HAP-1 (cell line): ENCODE results near the gene SEPTIN12.
A peak's percentile ranks its signal among the peaks of the same experiment; 100 is the strongest.
"Not testable (repeated sequence)": the region's sequence is repeated elsewhere in the genome, so short reads cannot be mapped to it uniquely, and the experiment has no call there.

Source experiments
- DNase-seq, 2 experiments: peaks; one replicate each; pipeline ENCODE4 v3.0.0-alpha.2; 2016 to 2020; ENCODE audit warnings: low spot score in 2 of 2
- H3K27me3 ChIP-seq: fragments of 250-450 bp; sonication (Bioruptor Pico); 2 replicates; pipeline ENCODE4 v1.5.1; 2020; ENCODE audit warnings: low read depth, mild to moderate bottlenecking, moderate library complexity
- H3K36me3 ChIP-seq: fragments of 250-450 bp; sonication (Bioruptor Pico); replicated peaks from 2 replicates; pipeline ENCODE4 v1.5.1; 2020; ENCODE audit warnings: mild to moderate bottlenecking
- H3K4me1 ChIP-seq: fragments of 250-450 bp; sonication (Bioruptor Pico); 2 replicates; pipeline ENCODE4 v1.5.1; 2020; ENCODE audit warnings: mild to moderate bottlenecking
- H3K4me3 ChIP-seq: fragments of 250-450 bp; sonication (Bioruptor Pico); 2 replicates; pipeline ENCODE4 v1.5.1; 2020; ENCODE audit warnings: mild to moderate bottlenecking, moderate library complexity
- H3K9me3 ChIP-seq: fragments of 250-450 bp; sonication (Bioruptor Pico); 2 replicates; pipeline ENCODE4 v1.5.1; 2020; ENCODE audit warnings: mild to moderate bottlenecking, moderate library complexity
- in situ Hi-C: fragments of 300-500 bp; cut with MboI; formaldehyde crosslinking; loops from 3 replicates; pipeline ENCODE4 v1.14.3; 2020; ENCODE audit warnings: low sequenced_read_pairs, inconsistent platforms, mixed read lengths

SEPTIN12 gene

DNA sequence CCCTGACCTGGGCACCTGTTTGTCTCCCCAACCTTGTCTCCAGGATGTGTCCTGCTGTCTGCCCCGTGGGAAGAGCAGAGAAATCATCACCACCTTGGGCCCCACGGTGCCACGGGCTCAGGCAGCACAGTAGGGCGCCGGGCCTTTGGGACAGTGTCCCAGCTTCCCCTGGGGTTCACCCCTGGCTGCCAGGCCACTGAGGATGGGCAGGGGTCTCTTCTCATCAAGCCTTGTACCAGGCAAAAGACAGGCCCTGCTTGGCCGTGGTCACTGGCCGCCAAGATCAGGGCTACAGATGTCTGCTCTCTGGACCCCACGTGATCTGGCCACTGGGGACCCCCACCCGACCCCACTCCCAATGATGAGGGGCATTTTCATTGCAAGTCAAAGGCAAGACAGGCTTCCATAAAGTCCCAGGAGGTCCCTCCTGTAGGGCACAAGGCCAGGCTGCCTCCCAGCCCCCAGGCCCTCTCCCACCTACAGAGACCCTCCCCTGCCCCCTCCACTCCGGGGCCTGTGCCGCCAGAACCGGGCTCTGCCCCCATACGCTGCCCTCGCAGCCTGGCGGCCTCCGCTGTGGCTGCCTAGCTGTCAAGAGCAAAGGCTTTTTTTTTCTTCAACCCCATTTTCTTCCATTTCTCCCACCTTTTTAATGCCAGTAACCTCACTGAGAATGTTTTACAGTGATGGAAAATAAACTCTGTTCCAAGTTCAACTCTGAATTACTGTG is 39.3 kb downstream of the SEPTIN12 start:
- no peaks in the 10 kb centered on the region for H3K27me3 ChIP-seq
- in situ Hi-C loops, result no loop called here
- H3K4me1 ChIP-seq, result no peaks in the 10 kb centered on the region
- no peaks in the 10 kb centered on the region for H3K9me3 ChIP-seq
- no peak overlapping the region for H3K4me3 ChIP-seq
- no peak for DNase-seq
- H3K36me3 ChIP-seq, result peaks cover 28% of the 10 kb centered on the region

GRCh38 chr16:4747906-4748681 is 40.1 kb downstream of the SEPTIN12 start:
- Histone ChIP-seq H3K27me3 (no peaks in the 10 kb centered on the region), H3K4me3 (no peak overlapping the region), H3K36me3 (peaks cover 22% of the 10 kb centered on the region), H3K9me3 (no peaks in the 10 kb centered on the region), H3K4me1 (no peaks in the 10 kb centered on the region)
- in situ Hi-C loops, result no loop called here
- DNase-seq, result no peak

GRCh38 chr16:4746991-4747574 is 41.1 kb downstream of the SEPTIN12 start:
- no peaks in the 10 kb centered on the region for H3K9me3 ChIP-seq
- H3K4me3 ChIP-seq, result no peak overlapping the region
- peaks cover 12% of the 10 kb centered on the region for H3K36me3 ChIP-seq
- in situ Hi-C loops, result no loop called here
- no peak for DNase-seq
- H3K27me3 ChIP-seq, result no peaks in the 10 kb centered on the region
- no peaks in the 10 kb centered on the region for H3K4me1 ChIP-seq

DNA sequence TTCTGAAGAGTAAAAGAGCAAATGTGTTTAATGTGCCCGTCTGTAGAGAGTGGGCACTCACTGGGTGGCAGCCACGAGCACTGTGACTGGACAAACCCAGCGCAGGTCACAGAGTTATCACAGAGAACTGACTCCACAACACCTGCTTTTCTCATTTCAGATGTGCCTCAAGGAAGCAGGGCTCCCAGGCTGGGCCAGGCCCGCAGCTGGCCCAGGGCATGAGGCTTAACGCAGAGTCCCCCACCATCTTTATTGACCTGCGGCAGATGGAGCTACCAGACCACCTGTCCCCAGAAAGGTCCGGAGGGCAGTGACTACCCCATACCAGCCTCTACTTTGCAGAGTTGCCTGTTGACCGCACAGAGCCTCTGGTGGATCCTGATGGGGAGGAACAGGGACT is 41.9 kb downstream of the SEPTIN12 start:
- no peaks in the 10 kb centered on the region for H3K9me3 ChIP-seq
- H3K4me3 ChIP-seq, result no peak overlapping the region
- H3K4me1 ChIP-seq, result no peaks in the 10 kb centered on the region
- peaks cover 5% of the 10 kb centered on the region; the same call in 1 of the 2 replicates for H3K36me3 ChIP-seq
- H3K27me3 ChIP-seq, result no peaks in the 10 kb centered on the region
- no peak for DNase-seq
- in situ Hi-C loops, result no loop called here

DNA sequence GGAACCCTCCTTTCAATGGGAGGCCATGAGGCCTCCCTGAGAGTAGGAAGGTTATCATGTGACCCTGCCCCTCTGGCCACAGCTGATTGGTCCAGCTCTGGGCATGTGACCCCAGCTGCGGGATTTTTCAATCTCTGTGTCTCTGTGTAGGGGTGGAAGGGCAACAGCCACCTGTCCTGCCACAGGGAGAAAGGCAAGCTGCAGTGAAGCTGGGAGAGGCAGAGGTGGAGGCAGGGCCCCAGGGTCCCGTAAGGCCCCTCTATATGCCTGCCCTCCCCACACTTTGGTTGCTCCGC is 42.9 kb downstream of the SEPTIN12 start:
- in situ Hi-C loops, result no loop called here
- Histone ChIP-seq H3K4me1 (no peaks in the 10 kb centered on the region), H3K27me3 (no peaks in the 10 kb centered on the region), H3K4me3 (no peak overlapping the region), H3K36me3 (no peaks in the 10 kb centered on the region; the same call in 1 of the 2 replicates), H3K9me3 (no peaks in the 10 kb centered on the region)
- peak in 1 of 2 experiments; percentile 36 for DNase-seq

DNA sequence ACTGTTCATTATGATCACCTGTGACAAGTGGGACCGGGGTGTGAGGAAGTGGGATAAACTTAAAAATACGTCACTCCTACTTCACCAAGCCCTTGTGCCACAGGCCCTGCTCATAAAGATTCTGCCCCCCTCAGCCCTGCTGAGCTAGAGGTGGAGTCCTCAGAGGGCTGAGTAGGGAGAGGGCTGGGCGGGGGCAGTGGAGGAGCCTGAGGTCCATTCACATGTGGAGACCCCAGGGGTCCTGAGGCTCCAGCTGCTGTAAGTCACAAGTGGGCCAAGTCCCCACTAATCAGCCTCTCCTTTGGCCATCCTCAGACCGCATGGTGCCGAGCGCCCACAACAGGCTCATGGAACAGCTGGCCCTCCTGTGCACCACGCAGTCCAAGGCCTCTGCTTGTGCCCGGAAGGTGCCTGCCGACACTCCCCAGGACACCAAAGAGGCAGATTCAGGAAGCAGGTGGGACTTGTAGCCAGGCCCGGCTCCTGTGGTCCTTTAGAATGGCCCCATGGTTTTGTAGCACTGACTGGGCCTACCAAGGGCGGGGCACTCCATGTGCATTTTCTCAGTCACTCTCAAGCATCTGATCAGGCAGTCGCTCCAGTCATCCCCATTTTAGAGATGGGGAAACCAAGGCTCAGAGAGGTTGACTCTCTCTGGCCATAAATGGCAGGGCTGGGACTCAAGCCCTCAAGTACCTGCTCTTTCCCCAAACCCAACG is 43.4 kb downstream of the SEPTIN12 start:
- H3K27me3 ChIP-seq, result no peaks in the 10 kb centered on the region
- no peaks in the 10 kb centered on the region for H3K4me1 ChIP-seq
- in situ Hi-C loops, result no loop called here
- H3K9me3 ChIP-seq, result no peaks in the 10 kb centered on the region
- DNase-seq, result no peak
- H3K4me3 ChIP-seq, result no peak overlapping the region
- no peaks in the 10 kb centered on the region; the same call in 1 of the 2 replicates for H3K36me3 ChIP-seq

- no peaks in the 10 kb centered on the region; the same call in 1 of the 2 replicates for H3K36me3 ChIP-seq
- no peaks in the 10 kb centered on the region for H3K27me3 ChIP-seq
- no peak for DNase-seq
- H3K4me3 ChIP-seq, result no peak overlapping the region
- H3K4me1 ChIP-seq, result no peaks in the 10 kb centered on the region
- H3K9me3 ChIP-seq, result no peaks in the 10 kb centered on the region
- in situ Hi-C loops, result no loop called here
Observed at GRCh38 chr16:4743226-4743878, 44.8 kb downstream of the SEPTIN12 start.

DNA sequence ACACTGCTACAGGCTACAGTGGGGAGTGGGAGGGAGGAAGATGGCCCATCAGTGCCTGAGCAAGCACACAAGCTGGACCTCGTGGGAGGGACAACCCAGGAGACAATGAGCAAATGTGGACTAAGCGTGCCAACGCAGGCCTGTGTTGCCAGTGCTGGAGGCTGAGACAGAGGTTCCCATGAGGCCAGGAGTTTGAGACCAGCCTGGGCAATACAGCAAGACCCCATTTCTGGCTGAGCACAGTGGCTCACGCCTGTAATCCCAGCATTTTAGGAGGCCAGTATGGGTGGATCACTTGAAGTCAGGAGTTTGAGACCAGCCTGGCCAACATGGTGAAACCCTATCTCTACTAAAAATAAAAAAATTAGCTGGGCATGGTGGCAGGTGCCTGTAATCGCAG is 49.8 kb downstream of the SEPTIN12 start:
- H3K9me3 ChIP-seq, in situ Hi-C loops: not testable (repeated sequence)

GRCh38 chr16:4737545-4737944 is 50.6 kb downstream of the SEPTIN12 start:
- peaks cover 3% of the 10 kb centered on the region; the same call in 1 of the 2 replicates for H3K4me1 ChIP-seq
- H3K27me3 ChIP-seq, result no peaks in the 10 kb centered on the region
- H3K9me3 ChIP-seq, result no peaks in the 10 kb centered on the region
- no peak for DNase-seq
- H3K36me3 ChIP-seq, result no peaks in the 10 kb centered on the region
- H3K4me3 ChIP-seq, result no peak overlapping the region
- in situ Hi-C loops, result no loop called here

More for the DNA sequence above, 49.8 kb downstream of the SEPTIN12 start:
- not testable (repeated sequence) for H3K4me3 ChIP-seq, H3K27me3 ChIP-seq, H3K4me1 ChIP-seq, DNase-seq, H3K36me3 ChIP-seq

DNA sequence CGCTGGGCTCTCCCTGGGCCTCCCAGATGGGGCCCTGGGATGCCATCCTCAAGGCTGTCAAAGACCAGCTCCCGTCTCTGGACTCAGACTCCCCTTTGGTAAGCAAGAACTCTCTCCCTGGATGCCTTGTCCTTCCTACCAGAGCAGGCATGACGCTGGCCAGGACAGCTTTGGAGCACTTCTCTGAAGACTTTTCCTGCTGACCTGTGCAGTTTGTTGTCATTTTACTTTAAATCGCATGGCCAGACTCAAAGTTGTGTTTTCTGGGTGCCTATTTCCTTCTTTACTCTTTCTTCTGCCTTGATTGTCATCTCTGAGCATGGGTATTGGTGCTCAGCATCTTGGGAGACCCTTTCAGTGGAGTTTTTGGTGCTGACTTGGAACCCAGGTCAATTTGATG is 51.6 kb downstream of the SEPTIN12 start:
- Histone ChIP-seq H3K4me3 (no peak overlapping the region), H3K27me3 (no peaks in the 10 kb centered on the region), H3K9me3 (no peaks in the 10 kb centered on the region), H3K4me1 (peaks cover 3% of the 10 kb centered on the region; the same call in 1 of the 2 replicates), H3K36me3 (no peaks in the 10 kb centered on the region; the same call in 1 of the 2 replicates)
- in situ Hi-C loops, result no loop called here
- DNase-seq, result no peak

GRCh38 chr16:4734730-4735535 is 53.2 kb downstream of the SEPTIN12 start:
- DNase-seq, result peak; percentile 79 to 98
- peaks cover 7% of the 10 kb centered on the region for H3K36me3 ChIP-seq
- peak overlapping the region; percentile 92 for H3K4me3 ChIP-seq
- in situ Hi-C loops, result no loop called here
- no peaks in the 10 kb centered on the region for H3K9me3 ChIP-seq
- H3K4me1 ChIP-seq, result peaks cover 3% of the 10 kb centered on the region; the same call in 1 of the 2 replicates
- H3K27me3 ChIP-seq, result no peaks in the 10 kb centered on the region

GRCh38 chr16:4734063-4734729 is 53.9 kb downstream of the SEPTIN12 start, which contains the start of the genes ANKS3 and DNAAF8:
TSS of gene ANKS3 (minus strand) at chr16:4734271. CDS start at chr16:4730149, 4,122 bp downstream.
TSS of gene DNAAF8 (plus strand) at chr16:4734537. CDS start at chr16:4736515, 1,978 bp downstream.
- in situ Hi-C loops, result no loop called here
- no peaks in the 10 kb centered on the region for H3K9me3 ChIP-seq
- H3K4me1 ChIP-seq, result peaks cover 3% of the 10 kb centered on the region; the same call in 1 of the 2 replicates
- DNase-seq, result peak; percentile 93 to 98
- peak within 1 kb of the TSS; percentile 92 for H3K4me3 ChIP-seq
- H3K27me3 ChIP-seq, result no peaks in the 10 kb centered on the region
- H3K36me3 ChIP-seq, result peaks cover 7% of the 10 kb centered on the region
